SK-N-SH treated with all-trans-retinoic acid at 6 μM for 48 hours (cell line): Measurements from ENCODE around the gene NDUFB10.

Experiments
- BACH2 ChIP-seq: fragments of 250-450 bp; sonication (Bioruptor Pico); IDR thresholded peaks from 2 replicates; pipeline ENCODE4 v1.9.0; 2021; ENCODE audit warnings: mild to moderate bottlenecking, borderline replicate concordance
- CREB5 ChIP-seq: fragments of 250-450 bp; sonication (Bioruptor Pico); IDR thresholded peaks from 2 replicates; pipeline ENCODE4 v1.5.1; 2020; ENCODE audit warnings: low read depth, mild to moderate bottlenecking, moderate library complexity
- CSDC2 ChIP-seq: fragments of 250-450 bp; sonication (Bioruptor Pico); IDR thresholded peaks from 2 replicates; pipeline ENCODE4 v1.5.0; 2020; ENCODE audit warnings: mild to moderate bottlenecking, moderate library complexity
- PATZ1 ChIP-seq: fragments of 250-450 bp; sonication (Bioruptor Pico); IDR thresholded peaks from 2 replicates; pipeline ENCODE4 v1.8.0; 2020; ENCODE audit warnings: mild to moderate bottlenecking, moderate library complexity, borderline replicate concordance
- PPARA ChIP-seq: fragments of 250-450 bp; sonication (Bioruptor Pico); IDR thresholded peaks from 2 replicates; pipeline ENCODE4 v1.5.0; 2020; ENCODE audit warnings: mild to moderate bottlenecking, borderline replicate concordance
- RARB ChIP-seq: fragments of 250-450 bp; sonication (Bioruptor Pico); IDR thresholded peaks from 2 replicates; pipeline ENCODE4 v1.8.0; 2021; ENCODE audit warnings: mild to moderate bottlenecking, moderate library complexity
- TOX ChIP-seq: fragments of 250-450 bp; sonication (Bioruptor Pico); IDR thresholded peaks from 2 replicates; pipeline ENCODE4 v1.8.0; 2021; ENCODE audit warnings: mild to moderate bottlenecking, moderate library complexity, borderline replicate concordance
- ZC3H10 ChIP-seq: fragments of 250-450 bp; sonication (Bioruptor Pico); IDR thresholded peaks from 2 replicates; pipeline ENCODE4 v1.5.1; 2021; ENCODE audit warnings: mild to moderate bottlenecking, moderate library complexity
- ZFP30 ChIP-seq: fragments of 450-650 bp; formaldehyde crosslinking; IDR thresholded peaks from 2 replicates; pipeline ENCODE4 v1.5.0; 2022; ENCODE audit warnings: mild to moderate bottlenecking, moderate library complexity

- no peak for TF ChIP-seq ZFP30 (CRISPR knock-in tag)
- TF ChIP-seq PPARA (CRISPR knock-in tag) = no peak
- TF ChIP-seq RARB (CRISPR knock-in tag) = no peak
- no peak for TF ChIP-seq PATZ1 (CRISPR knock-in tag)
- TF ChIP-seq TOX (CRISPR knock-in tag) = no peak
- no peak for TF ChIP-seq CREB5 (CRISPR knock-in tag)
- TF ChIP-seq BACH2 (CRISPR knock-in tag) = no peak
- no peak for TF ChIP-seq ZC3H10 (CRISPR knock-in tag)
- TF ChIP-seq CSDC2 (CRISPR knock-in tag) = no peak
Measured at GRCh38 chr16:1990351-1991134, 31.2 kb downstream of the NDUFB10 start.
